ENCODE data around the gene LRP11. TPM values are rescaled to one million over a fixed set of nuclear protein-coding genes. Genes with fewer than 3 reads are reported as not detected.

The LRP11 gene, protein sequence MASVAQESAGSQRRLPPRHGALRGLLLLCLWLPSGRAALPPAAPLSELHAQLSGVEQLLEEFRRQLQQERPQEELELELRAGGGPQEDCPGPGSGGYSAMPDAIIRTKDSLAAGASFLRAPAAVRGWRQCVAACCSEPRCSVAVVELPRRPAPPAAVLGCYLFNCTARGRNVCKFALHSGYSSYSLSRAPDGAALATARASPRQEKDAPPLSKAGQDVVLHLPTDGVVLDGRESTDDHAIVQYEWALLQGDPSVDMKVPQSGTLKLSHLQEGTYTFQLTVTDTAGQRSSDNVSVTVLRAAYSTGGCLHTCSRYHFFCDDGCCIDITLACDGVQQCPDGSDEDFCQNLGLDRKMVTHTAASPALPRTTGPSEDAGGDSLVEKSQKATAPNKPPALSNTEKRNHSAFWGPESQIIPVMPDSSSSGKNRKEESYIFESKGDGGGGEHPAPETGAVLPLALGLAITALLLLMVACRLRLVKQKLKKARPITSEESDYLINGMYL
- 0.85 TPM for total RNA-seq (2013)
- polyA plus RNA-seq, result under 1 TPM; 0.20 to 0.41 (median 0.32) TPM
- 0.48 and 0.55 TPM in 2 replicates for polyA minus RNA-seq
- total RNA-seq, result 0.06 to 1.2 (median 0.23) reads per million in 11 experiments

- peak within 1 kb of the TSS; percentile 80 for H3K4me2 ChIP-seq (replicated peaks; ENCODE audit: extremely low read depth, low read length, poor library complexity, severe bottlenecking)
- Mint-ChIP-seq H3K27ac (peak within 1 kb of the TSS in 3 of 7 donors; percentile 20 to 27 (median 25)), H3K4me3 (peak within 1 kb of the TSS; percentile 77 to 91), H3K36me3 (no peaks in the 10 kb centered on the region), H3K4me1 (peaks cover 21% of the 10 kb centered on the region), H3K27me3 (ENCODE audit: low read depth in 3 of 3) (peaks cover 3 to 11% (median 3%) of the 10 kb centered on the region in 3 donors), H3K9me3 (no peaks in the 10 kb centered on the region)
- H3K9ac ChIP-seq (ENCODE audit: insufficient read depth, low read length, poor library complexity, severe bottlenecking), result peak within 1 kb of the TSS; percentile 59
- no peaks in the 10 kb centered on the region for H4K20me1 ChIP-seq (ENCODE audit: insufficient read depth, low read length)
- DNase-seq, result peak; percentile 25 to 52 (median 45)
- H3K4me3 ChIP-seq (replicated peaks in 1 of 3; ENCODE audit: low read depth in 2 of 3, low read length in 3 of 3), result peak within 1 kb of the TSS; percentile 42 to 75 (median 57)
- H3K9me3 ChIP-seq (replicated peaks in 1 of 2; ENCODE audit: control insufficient read depth in 1 of 2, insufficient read depth in 1 of 2, low read length in 2 of 2), result no peaks in the 10 kb centered on the region
- H3K4me1 ChIP-seq (ENCODE audit: control insufficient read depth in 1 of 2, insufficient read depth in 2 of 2, low read length in 2 of 2), result peaks cover 16 to 26% of the 10 kb centered on the region in 2 donors
- intact Hi-C loops (cut with micrococcal nuclease), result loop anchor here in 1 of 2 donors (10.0 kb wide), 1 partner anchor 139 kb away; no protein-coding TSS in a partner anchor
- no peaks in the 10 kb centered on the region for H3K27me3 ChIP-seq (ENCODE audit: control insufficient read depth in 2 of 2, insufficient read depth in 2 of 2, low read length in 2 of 2)
- peak within 1 kb of the TSS; percentile 92 for H2AFZ ChIP-seq (ENCODE audit: insufficient read depth, low read depth, low read length, poor library complexity, severe bottlenecking)
- no peaks in the 10 kb centered on the region for H3K79me2 ChIP-seq (ENCODE audit: insufficient read depth, low read length)
- no peak within 1 kb of the TSS for H3K27ac ChIP-seq (ENCODE audit: low read depth in 1 of 2, low read length in 2 of 2)
- WGBS (ENCODE audit: insufficient coverage), result under 1% methylated on average over 104 of the region's 110 CpGs
- no peaks in the 10 kb centered on the region for H3K36me3 ChIP-seq (replicated peaks in 1 of 2; ENCODE audit: control insufficient read depth in 1 of 2, insufficient read depth in 2 of 2, low read length in 2 of 2)
- no peak for TF ChIP-seq CTCF (IDR thresholded peaks at IDR 0.05)
Measured at GRCh38 chr6:149863698-149864577, at the start of gene LRP11. LRP11 (minus strand) TSS chr6:149864359; CDS start chr6:149864020, 339 bp downstream.
